ENCODE results near the gene MLLT10.

- TF ChIP-seq, protein P1, sequence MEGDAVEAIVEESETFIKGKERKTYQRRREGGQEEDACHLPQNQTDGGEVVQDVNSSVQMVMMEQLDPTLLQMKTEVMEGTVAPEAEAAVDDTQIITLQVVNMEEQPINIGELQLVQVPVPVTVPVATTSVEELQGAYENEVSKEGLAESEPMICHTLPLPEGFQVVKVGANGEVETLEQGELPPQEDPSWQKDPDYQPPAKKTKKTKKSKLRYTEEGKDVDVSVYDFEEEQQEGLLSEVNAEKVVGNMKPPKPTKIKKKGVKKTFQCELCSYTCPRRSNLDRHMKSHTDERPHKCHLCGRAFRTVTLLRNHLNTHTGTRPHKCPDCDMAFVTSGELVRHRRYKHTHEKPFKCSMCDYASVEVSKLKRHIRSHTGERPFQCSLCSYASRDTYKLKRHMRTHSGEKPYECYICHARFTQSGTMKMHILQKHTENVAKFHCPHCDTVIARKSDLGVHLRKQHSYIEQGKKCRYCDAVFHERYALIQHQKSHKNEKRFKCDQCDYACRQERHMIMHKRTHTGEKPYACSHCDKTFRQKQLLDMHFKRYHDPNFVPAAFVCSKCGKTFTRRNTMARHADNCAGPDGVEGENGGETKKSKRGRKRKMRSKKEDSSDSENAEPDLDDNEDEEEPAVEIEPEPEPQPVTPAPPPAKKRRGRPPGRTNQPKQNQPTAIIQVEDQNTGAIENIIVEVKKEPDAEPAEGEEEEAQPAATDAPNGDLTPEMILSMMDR (IDR thresholded peaks at IDR 0.05; ENCODE audit: borderline replicate concordance, extremely low read depth, low read length, poor library complexity, severe bottlenecking) = no peak
- TF ChIP-seq EZH2 (IDR thresholded peaks at IDR 0.05; ENCODE audit: borderline replicate concordance, low read depth, low read length, severe bottlenecking) = no peak
Measured at GRCh38 chr10:21508706-21509331, 25.2 kb upstream of the MLLT10 start.

Data from DND-41 (cell line).